HG02763 (cell line): ENCODE measurements around the gene PRR15L.

Experiments
- ATAC-seq: cut with Tn5 transposase; IDR thresholded peaks from one replicate; pipeline ENCODE4 v1.9.1; 2021; ENCODE audit warnings: mild to moderate bottlenecking, moderate library complexity; ENCODE audit not compliant: unreplicated experiment

Gene PRR15L

GRCh38 chr17:47907932-47908562, 49.6 kb downstream of the PRR15L start:
- no peak for ATAC-seq

GRCh38 chr17:47906443-47906842, 51.2 kb downstream of the PRR15L start:
- ATAC-seq: no peak

- no peak for ATAC-seq
These were observed 52.4 kb downstream of the PRR15L start for GRCh38 chr17:47905221-47905733.

GRCh38 chr17:47902039-47902744, 55.5 kb downstream of the PRR15L start:
- ATAC-seq: no peak
